Progenitor cell of endocrine pancreas (in vitro differentiated cells): ENCODE data around the gene NAGPA. TPM values are rescaled to one million over a fixed set of nuclear protein-coding genes. Genes with fewer than 3 reads are reported as not detected.
A peak's percentile ranks its signal among the peaks of the same experiment; 100 is the strongest.
"Not testable (repeated sequence)": the region's sequence is repeated elsewhere in the genome, so short reads cannot be mapped to it uniquely, and the experiment has no call there.

ENCODE experiments used
- DNase-seq: peaks from one replicate; pipeline ENCODE4 v3.0.0; 2021; ENCODE audit warnings: low spot score; ENCODE audit not compliant: unreplicated experiment
- H3K27ac Mint-ChIP-seq: 2 replicates; pipeline ENCODE4 v1.8.0; 2021; ENCODE audit warnings: mild to moderate bottlenecking, moderate library complexity, mixed read lengths
- H3K27me3 Mint-ChIP-seq: 2 replicates; pipeline ENCODE4 v1.8.0; 2021; ENCODE audit warnings: mixed read lengths
- H3K36me3 Mint-ChIP-seq: 2 replicates; pipeline ENCODE4 v1.8.0; 2022; ENCODE audit warnings: mixed read lengths; ENCODE audit not compliant: insufficient read depth
- H3K4me1 Mint-ChIP-seq: 2 replicates; pipeline ENCODE4 v1.8.0; 2021; ENCODE audit warnings: low read depth, mixed read lengths
- H3K4me3 Mint-ChIP-seq: 2 replicates; pipeline ENCODE4 v1.8.0; 2021; ENCODE audit warnings: low read depth, mild to moderate bottlenecking, moderate library complexity, mixed read lengths
- H3K9me3 Mint-ChIP-seq: 2 replicates; pipeline ENCODE4 v1.8.0; 2021; ENCODE audit warnings: low read depth, mixed read lengths
- CTCF ChIP-seq: fragments of 200-600 bp; sonication (generic); IDR thresholded peaks from one replicate; pipeline ENCODE4 v1.5.0; 2021; ENCODE audit warnings: antibody characterized with exemption, mild to moderate bottlenecking; ENCODE audit not compliant: unreplicated experiment
- total RNA-seq: library from RNA; stranded (reverse); gene quantifications from 2 replicates; pipeline ENCODE4 v1.2.1, GENCODE V29; 2021

NAGPA gene
- total RNA-seq, 1 donor from 2014 or later: 29.2 TPM

GRCh38 chr16:5045499-5046115 is 11.9 kb upstream of the NAGPA start:
- TF ChIP-seq CTCF: no peak
- Mint-ChIP-seq H3K4me3 (no peak overlapping the region), H3K9me3 (peaks cover 2% of the 10 kb centered on the region), H3K4me1 (peaks cover 7% of the 10 kb centered on the region), H3K36me3 (peaks cover 1% of the 10 kb centered on the region), H3K27me3 (no peaks in the 10 kb centered on the region), H3K27ac (no peak overlapping the region)
- DNase-seq: no peak

- H3K27me3 Mint-ChIP-seq, H3K9me3 Mint-ChIP-seq, H3K36me3 Mint-ChIP-seq, H3K4me1 Mint-ChIP-seq, H3K4me3 Mint-ChIP-seq, H3K27ac Mint-ChIP-seq, DNase-seq: not testable (repeated sequence)
Measured at GRCh38 chr16:5044581-5044980, 10.8 kb upstream of the NAGPA start.

GRCh38 chr16:5044011-5044540 is 10.3 kb upstream of the NAGPA start:
- Mint-ChIP-seq H3K27me3 (no peaks in the 10 kb centered on the region), H3K27ac (no peak overlapping the region), H3K4me1 (peaks cover 7% of the 10 kb centered on the region), H3K4me3 (no peak overlapping the region), H3K36me3 (peaks cover 1% of the 10 kb centered on the region), H3K9me3 (no peaks in the 10 kb centered on the region)
- no peak for TF ChIP-seq CTCF
- no peak for DNase-seq

GRCh38 chr16:5042574-5043171 is 8.9 kb upstream of the NAGPA start:
- H3K27me3 Mint-ChIP-seq: no peaks in the 10 kb centered on the region
- no peak overlapping the region for H3K4me3 Mint-ChIP-seq
- peak; percentile 36 for TF ChIP-seq CTCF
- no peak overlapping the region for H3K27ac Mint-ChIP-seq
- H3K9me3 Mint-ChIP-seq: no peaks in the 10 kb centered on the region
- no peak for DNase-seq
- peaks cover 10% of the 10 kb centered on the region for H3K4me1 Mint-ChIP-seq
- H3K36me3 Mint-ChIP-seq: no peaks in the 10 kb centered on the region

- H3K36me3 Mint-ChIP-seq: no peaks in the 10 kb centered on the region
- TF ChIP-seq CTCF: no peak
- no peak for DNase-seq
- no peak overlapping the region for H3K4me3 Mint-ChIP-seq
- peaks cover 14% of the 10 kb centered on the region for H3K4me1 Mint-ChIP-seq
- no peaks in the 10 kb centered on the region for H3K27me3 Mint-ChIP-seq
- no peaks in the 10 kb centered on the region for H3K9me3 Mint-ChIP-seq
- no peak overlapping the region for H3K27ac Mint-ChIP-seq
Measured at GRCh38 chr16:5041600-5042133, 7.9 kb upstream of the NAGPA start.
